ENCODE results near the gene PPP1R15A.
"Not testable (repeated sequence)": the region's sequence is repeated elsewhere in the genome, so short reads cannot be mapped to it uniquely, and the experiment has no call there.

The PPP1R15A gene

GRCh38 chr19:48859711-48860572, 12.3 kb upstream of the PPP1R15A start:
- no peak for DNase-seq (ENCODE audit: low read depth in 3 of 3)

- DNase-seq (ENCODE audit: low read depth in 3 of 3): no peak
These were observed 10.9 kb upstream of the PPP1R15A start for GRCh38 chr19:48861313-48861712.

- no peak for DNase-seq (ENCODE audit: low read depth in 3 of 3)
These were observed 9.4 kb upstream of the PPP1R15A start for GRCh38 chr19:48862827-48863226.

GRCh38 chr19:48866692-48867091, 5.5 kb upstream of the PPP1R15A start:
- DNase-seq (ENCODE audit: low read depth in 3 of 3): no peak

DNA sequence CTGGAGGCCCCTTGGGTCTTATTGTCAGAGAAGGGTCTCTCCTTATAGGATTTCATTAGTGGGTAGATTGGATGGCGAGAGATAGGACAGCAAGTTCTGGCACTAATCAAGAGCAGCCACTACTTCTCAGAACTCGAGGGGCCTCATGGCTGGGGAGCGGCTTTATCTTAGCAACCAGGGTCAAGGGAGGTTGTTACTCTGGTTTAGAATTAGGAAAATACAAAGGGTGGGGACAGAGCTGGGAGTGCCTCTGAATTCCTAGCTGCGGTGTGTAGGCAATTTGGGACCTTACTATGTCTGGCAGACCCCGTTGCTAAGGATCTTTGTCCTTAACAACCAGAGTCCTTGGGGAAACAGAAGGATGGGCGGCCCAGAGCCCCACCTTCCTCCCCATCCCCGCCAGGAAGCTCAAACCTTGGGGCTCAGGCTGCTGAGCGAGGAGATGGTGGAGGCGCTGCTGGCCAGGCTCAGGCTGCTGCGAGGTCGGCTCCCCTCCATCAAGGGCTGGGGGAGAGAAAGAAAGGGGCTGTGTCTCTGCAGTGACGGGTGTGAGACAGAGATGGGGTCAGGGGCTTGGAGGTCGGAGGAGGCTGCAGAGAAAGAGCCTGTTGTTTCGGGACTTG, 5.0 kb upstream of the PPP1R15A start:
- no peak for DNase-seq (ENCODE audit: low read depth in 3 of 3)

DNA sequence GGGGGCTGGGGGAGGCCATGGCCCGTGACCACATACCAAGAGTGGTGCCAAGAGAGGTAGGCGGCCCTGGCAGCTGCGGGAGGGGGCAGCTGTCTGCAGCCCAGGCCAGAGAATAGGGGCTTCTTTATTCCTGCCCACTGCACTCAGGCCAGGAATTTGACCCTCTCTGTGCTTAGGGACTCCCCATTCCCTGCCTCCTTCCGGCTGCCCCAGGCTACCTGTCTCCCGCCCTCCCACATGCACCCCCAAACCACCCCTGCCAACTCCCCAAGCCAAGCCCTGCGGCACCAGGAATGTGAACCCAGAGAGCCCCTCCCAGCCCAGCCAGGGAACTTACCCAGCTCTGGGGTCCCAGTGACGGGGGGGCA, 4.5 kb upstream of the PPP1R15A start:
- DNase-seq (ENCODE audit: low read depth in 3 of 3): no peak

DNA sequence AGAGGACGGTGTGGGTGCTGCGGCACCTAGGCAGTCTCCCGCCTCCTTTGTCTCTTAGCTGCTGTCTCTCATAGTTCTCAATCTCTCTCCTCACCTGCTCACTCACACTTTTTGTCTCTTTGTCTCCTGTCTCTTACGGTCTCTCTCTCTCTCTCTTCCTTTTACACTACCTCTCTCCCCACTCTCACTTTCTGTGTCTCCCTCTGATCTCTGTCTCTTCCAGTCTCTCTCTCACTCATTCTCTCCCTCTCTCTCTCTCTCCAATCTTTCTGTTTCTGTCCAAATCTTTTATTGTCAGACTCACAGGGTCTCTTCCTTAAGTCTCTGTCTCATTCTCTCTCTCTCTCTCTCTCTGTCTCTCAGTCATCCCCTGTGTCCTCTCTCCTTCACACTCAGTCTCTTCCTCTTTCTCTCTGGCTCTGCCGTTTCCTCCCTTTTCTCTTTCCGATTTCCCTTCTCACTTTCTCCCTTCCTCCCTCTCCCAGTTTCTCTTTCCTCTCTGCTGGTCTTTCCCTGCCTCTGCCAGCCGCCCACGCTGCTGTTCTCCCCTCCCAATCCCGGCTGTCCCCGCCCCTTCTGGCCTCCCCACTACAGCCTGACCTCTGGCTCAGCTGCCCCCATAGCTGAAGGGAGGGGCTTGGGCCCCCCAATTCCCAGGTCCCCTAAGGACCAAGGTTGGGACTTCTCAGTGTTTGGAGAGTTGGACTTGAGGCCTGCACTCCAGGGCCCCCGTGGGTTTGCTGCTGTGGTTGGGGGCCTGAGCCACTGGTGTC, 3.9 kb upstream of the PPP1R15A start, which contains the start of gene PLEKHA4:
TSS of gene PLEKHA4 (minus strand) at position 504 of the 773 bp plus-strand sequence. CDS start 997 bp downstream, outside the sequence.
- DNase-seq (ENCODE audit: low read depth in 3 of 3): no peak

GRCh38 chr19:48870048-48870447, 2.2 kb upstream of the PPP1R15A start:
- no peak for DNase-seq (ENCODE audit: low read depth in 3 of 3)

GRCh38 chr19:48871471-48872181, 595 bp upstream of the PPP1R15A start:
- not testable (repeated sequence) for DNase-seq (ENCODE audit: low read depth in 3 of 3)

DNA sequence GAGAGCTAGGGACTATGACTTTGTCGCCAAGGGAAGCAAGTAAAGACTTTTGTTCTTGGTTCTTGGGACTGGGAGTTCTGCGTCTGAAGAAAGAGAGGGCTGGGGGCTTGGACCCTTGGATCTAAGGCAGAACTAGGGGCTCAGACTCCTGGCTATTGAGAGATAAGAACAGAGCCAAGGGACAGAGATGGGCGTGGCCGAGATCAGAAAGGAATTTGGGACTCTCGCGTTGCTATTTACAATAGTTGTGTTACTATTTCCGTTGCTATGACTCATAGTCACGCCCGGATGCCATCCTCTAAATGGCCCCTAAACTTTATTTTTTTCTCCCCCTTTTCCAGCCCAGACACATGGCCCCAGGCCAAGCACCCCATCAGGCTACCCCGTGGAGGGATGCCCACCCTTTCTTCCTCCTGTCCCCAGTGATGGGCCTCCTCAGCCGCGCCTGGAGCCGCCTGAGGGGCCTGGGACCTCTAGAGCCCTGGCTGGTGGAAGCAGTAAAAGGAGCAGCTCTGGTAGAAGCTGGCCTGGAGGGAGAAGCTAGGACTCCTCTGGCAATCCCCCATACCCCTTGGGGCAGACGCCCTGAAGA, 759 bp downstream of the PPP1R15A start:
- peak; percentile 39 to 58 (median 58) for DNase-seq (ENCODE audit: low read depth in 3 of 3)

DNA sequence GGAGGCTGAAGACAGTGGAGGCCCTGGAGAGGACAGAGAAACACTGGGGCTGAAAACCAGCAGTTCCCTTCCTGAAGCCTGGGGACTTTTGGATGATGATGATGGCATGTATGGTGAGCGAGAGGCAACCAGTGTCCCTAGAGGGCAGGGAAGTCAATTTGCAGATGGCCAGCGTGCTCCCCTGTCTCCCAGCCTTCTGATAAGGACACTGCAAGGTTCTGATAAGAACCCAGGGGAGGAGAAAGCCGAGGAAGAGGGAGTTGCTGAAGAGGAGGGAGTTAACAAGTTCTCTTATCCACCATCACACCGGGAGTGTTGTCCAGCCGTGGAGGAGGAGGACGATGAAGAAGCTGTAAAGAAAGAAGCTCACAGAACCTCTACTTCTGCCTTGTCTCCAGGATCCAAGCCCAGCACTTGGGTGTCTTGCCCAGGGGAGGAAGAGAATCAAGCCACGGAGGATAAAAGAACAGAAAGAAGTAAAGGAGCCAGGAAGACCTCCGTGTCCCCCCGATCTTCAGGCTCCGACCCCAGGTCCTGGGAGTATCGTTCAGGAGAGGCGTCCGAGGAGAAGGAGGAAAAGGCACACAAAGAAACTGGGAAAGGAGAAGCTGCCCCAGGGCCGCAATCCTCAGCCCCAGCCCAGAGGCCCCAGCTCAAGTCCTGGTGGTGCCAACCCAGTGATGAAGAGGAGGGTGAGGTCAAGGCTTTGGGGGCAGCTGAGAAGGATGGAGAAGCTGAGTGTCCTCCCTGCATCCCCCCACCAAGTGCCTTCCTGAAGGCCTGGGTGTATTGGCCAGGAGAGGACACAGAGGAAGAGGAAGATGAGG, 1.5 kb downstream of the PPP1R15A start:
- DNase-seq (ENCODE audit: low read depth in 3 of 3): no peak

DNA sequence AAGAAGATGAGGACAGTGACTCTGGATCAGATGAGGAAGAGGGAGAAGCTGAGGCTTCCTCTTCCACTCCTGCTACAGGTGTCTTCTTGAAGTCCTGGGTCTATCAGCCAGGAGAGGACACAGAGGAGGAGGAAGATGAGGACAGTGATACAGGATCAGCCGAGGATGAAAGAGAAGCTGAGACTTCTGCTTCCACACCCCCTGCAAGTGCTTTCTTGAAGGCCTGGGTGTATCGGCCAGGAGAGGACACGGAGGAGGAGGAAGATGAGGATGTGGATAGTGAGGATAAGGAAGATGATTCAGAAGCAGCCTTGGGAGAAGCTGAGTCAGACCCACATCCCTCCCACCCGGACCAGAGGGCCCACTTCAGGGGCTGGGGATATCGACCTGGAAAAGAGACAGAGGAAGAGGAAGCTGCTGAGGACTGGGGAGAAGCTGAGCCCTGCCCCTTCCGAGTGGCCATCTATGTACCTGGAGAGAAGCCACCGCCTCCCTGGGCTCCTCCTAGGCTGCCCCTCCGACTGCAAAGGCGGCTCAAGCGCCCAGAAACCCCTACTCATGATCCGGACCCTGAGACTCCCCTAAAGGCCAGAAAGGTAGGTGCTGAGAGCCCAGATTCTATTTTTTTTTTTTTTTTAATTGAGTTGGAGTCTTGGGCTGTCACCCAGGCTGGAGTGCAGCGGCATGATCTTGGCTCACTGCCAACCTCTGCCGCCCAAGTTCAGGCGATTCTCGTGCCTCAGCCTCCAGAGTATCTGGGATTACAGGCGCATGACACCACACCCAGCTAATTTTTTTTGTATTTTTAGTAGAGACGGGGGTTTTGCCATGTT, 2.3 kb downstream of the PPP1R15A start:
- DNase-seq (ENCODE audit: low read depth in 3 of 3): no peak

DNA sequence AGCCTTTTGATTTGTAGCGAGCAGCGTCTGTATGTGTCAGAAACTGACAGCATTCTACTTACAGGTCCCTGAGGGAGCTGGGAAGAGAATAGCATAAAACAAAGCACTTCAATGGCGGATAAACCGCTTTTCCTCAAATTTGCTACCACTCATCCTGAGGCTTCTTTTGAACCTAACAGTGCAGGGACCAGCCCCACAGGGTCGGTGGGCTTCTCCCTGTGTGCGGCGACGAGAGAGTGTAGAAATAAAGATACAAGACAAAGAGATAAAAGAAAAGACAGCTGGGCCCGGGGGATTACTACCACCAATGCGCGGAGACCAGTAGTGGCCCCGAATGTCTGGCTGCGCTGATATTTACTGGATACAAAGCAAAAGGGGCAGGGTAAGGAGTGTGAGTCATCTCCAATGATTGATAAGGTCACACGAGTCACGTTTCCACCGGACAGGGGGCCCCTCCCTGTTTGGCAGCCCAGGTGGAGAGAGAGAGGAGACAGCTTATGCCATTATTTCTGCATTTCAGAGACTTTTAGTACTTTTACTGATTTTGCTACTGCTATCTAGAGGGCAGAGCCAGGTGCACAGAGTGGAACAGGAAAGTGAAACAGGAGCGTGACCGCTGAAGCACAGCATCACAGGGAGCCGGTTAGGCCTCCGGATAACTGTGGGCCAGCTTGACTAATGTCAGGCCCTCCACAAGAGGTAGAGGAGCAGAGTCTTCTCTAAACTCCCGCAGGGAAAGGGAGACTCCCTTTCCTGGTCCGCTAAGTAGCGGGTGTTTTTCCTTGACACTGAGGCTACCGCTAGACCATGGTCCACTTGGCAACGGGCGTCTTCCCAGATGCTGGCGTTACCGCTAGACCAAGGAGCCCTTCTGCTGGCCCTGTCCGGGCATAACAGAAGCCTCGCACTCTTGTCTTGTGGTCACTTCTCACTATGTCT, 4.1 kb downstream of the PPP1R15A start:
- not testable (repeated sequence) for DNase-seq (ENCODE audit: low read depth in 3 of 3)

GRCh38 chr19:48877855-48878195, 5.6 kb downstream of the PPP1R15A start:
- DNase-seq (ENCODE audit: low read depth in 3 of 3): no peak

DNA sequence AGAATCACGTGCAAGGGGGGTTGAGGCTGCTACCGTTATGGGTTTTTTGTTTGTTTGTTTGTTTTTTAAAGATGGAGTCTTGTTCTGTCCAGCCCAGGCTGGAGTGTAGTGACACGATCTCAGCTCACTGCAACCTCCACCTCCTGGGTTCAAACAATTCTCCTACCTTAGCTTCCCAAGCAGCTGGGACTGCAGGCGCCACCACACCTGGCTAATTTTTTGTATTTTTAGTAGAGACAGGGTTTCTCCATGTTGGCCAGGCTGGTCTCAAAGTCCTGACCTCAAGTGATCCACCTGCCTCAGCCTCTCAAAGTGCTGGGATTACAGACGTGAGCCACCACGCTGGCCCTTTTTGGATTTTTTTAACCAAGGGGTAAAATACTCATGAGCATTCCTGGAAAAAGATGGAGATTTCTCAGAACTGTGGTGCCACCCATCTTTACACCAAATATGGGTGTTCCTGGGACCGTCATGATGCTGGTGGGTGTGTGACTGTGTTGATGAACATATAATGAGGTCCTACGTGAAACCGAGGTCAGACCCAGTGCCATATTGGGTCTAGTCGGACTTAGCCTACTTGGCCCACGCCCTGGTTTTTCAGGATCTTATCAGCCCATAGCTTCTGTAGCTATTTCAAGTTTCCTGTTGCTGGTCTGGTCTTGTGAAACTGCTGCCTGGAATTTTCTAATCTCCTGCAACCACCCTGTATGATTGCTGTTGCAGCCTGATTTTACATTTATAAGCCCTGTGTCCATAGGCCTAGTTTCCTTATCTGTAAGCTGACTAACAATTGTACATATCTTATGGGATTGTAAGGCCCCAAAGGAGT, 6.2 kb downstream of the PPP1R15A start:
- no peak for DNase-seq (ENCODE audit: low read depth in 3 of 3)

GRCh38 chr19:48879025-48879637, 6.9 kb downstream of the PPP1R15A start:
- DNase-seq (ENCODE audit: low read depth in 3 of 3): no peak

DNA sequence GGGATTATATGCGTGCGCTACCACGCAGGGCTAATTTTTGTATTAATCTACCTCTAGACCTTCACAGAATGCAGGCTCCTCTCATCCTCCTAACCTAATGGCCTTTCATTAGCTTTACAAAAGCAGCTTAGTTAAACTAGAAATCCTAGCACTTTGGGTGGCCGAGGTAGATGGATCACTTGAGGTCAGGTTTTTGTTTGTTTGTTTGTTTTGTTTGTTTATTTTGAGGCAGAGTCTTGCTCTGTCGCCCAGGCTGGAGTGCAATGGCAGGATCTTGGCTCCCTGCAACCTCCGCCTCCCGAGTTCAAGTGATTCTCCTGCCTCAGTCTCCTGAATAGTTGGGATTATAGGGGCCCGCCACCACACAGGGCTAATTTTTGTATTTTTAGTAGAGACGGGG, 7.5 kb downstream of the PPP1R15A start:
- DNase-seq (ENCODE audit: low read depth in 3 of 3): not testable (repeated sequence)

All from stimulated activated CD4-positive, alpha-beta T cell treated with anti-CD3 and anti-CD28 coated beads, TNF-alpha, amount 100 ng/mL, for 4 hours (primary cell).